ENCODE data around the gene C3orf49. TPM values are rescaled to one million over a fixed set of nuclear protein-coding genes. Genes with fewer than 3 reads are reported as not detected.

Gene C3orf49
- polyA plus RNA-seq, 1 experiment: not detected

GRCh38 chr3:63886858-63887257, 67.8 kb downstream of the C3orf49 start:
- ChIA-PET CTCF (no interaction called here), POLR2A (no interaction called here)
- H3K27ac ChIP-seq (ENCODE audit: low read depth, low read length): no peak overlapping the region
- H3K4me3 ChIP-seq (ENCODE audit: low read depth, low read length): no peak overlapping the region
- H3K9me3 ChIP-seq (ENCODE audit: control insufficient read depth, insufficient read depth, low read length): no peaks in the 10 kb centered on the region
- no peaks in the 10 kb centered on the region for H3K27me3 ChIP-seq (ENCODE audit: control insufficient read depth, insufficient read depth, low read length)
- no peak for DNase-seq (ENCODE audit: low read depth, low spot score)
- TF ChIP-seq, protein P1, sequence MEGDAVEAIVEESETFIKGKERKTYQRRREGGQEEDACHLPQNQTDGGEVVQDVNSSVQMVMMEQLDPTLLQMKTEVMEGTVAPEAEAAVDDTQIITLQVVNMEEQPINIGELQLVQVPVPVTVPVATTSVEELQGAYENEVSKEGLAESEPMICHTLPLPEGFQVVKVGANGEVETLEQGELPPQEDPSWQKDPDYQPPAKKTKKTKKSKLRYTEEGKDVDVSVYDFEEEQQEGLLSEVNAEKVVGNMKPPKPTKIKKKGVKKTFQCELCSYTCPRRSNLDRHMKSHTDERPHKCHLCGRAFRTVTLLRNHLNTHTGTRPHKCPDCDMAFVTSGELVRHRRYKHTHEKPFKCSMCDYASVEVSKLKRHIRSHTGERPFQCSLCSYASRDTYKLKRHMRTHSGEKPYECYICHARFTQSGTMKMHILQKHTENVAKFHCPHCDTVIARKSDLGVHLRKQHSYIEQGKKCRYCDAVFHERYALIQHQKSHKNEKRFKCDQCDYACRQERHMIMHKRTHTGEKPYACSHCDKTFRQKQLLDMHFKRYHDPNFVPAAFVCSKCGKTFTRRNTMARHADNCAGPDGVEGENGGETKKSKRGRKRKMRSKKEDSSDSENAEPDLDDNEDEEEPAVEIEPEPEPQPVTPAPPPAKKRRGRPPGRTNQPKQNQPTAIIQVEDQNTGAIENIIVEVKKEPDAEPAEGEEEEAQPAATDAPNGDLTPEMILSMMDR (IDR thresholded peaks at IDR 0.05; ENCODE audit: low read depth, low read length): no peak

- Histone ChIP-seq H3K27ac (ENCODE audit: low read depth, low read length) (no peak overlapping the region), H3K27me3 (ENCODE audit: control insufficient read depth, insufficient read depth, low read length) (no peaks in the 10 kb centered on the region), H3K9me3 (ENCODE audit: control insufficient read depth, insufficient read depth, low read length) (no peaks in the 10 kb centered on the region), H3K4me3 (ENCODE audit: low read depth, low read length) (no peak overlapping the region)
- TF ChIP-seq, protein P1 (IDR thresholded peaks at IDR 0.05; ENCODE audit: low read depth, low read length): no peak
- POLR2A ChIA-PET: no interaction called here
- CTCF ChIA-PET: interaction anchor here (1.6 kb wide), 1 partner anchor 12 kb away, joined by 3 read pairs; no protein-coding TSS in a partner anchor
- no peak for DNase-seq (ENCODE audit: low read depth, low spot score)
Observed at GRCh38 chr3:63891518-63891917, 72.4 kb downstream of the C3orf49 start.

DNA sequence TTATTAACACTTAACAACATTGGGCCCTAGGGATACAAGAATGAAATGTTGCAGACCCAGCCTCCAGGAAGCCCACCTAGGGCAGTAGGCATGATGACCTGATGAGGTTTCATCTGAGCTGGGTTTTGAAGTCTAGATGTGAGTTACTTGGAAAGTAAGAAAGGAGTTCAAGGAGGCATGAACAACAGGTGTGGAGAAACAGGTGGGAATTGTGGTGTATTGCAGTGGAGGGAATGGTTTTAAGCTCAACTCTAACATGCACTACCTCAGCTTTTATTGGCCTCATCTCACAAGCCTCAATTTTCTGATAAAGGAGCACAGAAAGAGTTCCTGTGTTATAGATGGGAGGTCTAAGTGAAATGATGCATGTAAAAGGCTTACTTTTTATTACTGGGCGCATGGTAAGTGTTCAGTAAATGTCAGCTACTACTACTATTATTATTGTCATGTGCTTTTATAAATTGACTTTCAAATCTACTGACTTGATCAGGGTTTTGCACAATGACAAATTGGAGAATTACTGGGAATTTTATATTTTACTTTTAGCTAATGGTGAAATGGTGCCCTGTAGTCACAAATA, 73.8 kb downstream of the C3orf49 start:
- ChIA-PET POLR2A (no interaction called here), CTCF (interaction anchor here (2.3 kb wide), 1 partner anchor 101 kb away, joined by 11 read pairs; no protein-coding TSS in a partner anchor)
- Histone ChIP-seq H3K27ac (ENCODE audit: low read depth, low read length) (no peak overlapping the region), H3K27me3 (ENCODE audit: control insufficient read depth, insufficient read depth, low read length) (no peaks in the 10 kb centered on the region), H3K9me3 (ENCODE audit: control insufficient read depth, insufficient read depth, low read length) (no peaks in the 10 kb centered on the region), H3K4me3 (ENCODE audit: low read depth, low read length) (no peak overlapping the region)
- TF ChIP-seq, protein P1 (IDR thresholded peaks at IDR 0.05; ENCODE audit: low read depth, low read length): no peak
- DNase-seq (ENCODE audit: low read depth, low spot score): no peak

- no peak for DNase-seq (ENCODE audit: low read depth, low spot score)
- Histone ChIP-seq H3K9me3 (ENCODE audit: control insufficient read depth, insufficient read depth, low read length) (no peaks in the 10 kb centered on the region), H3K27ac (ENCODE audit: low read depth, low read length) (no peak overlapping the region), H3K4me3 (ENCODE audit: low read depth, low read length) (no peak overlapping the region), H3K27me3 (ENCODE audit: control insufficient read depth, insufficient read depth, low read length) (no peaks in the 10 kb centered on the region)
- TF ChIP-seq, protein P1 (IDR thresholded peaks at IDR 0.05; ENCODE audit: low read depth, low read length): no peak
- CTCF ChIA-PET: interaction anchor here (1.1 kb wide), 1 partner anchor 76 kb away, joined by 3 read pairs; the partner anchor contains the start of gene C3orf49
- POLR2A ChIA-PET: no interaction called here
Observed at GRCh38 chr3:63895422-63896189, 76.5 kb downstream of the C3orf49 start.
